Measurements from ENCODE around the gene SPATC1L. TPM values are rescaled to one million over a fixed set of nuclear protein-coding genes. Genes with fewer than 3 reads are reported as not detected.

The SPATC1L gene
- polyA plus RNA-seq, 2 of the 4 experiments (the other 2 are of a cell fraction): 0.14 TPM; not detected in 1

DNA sequence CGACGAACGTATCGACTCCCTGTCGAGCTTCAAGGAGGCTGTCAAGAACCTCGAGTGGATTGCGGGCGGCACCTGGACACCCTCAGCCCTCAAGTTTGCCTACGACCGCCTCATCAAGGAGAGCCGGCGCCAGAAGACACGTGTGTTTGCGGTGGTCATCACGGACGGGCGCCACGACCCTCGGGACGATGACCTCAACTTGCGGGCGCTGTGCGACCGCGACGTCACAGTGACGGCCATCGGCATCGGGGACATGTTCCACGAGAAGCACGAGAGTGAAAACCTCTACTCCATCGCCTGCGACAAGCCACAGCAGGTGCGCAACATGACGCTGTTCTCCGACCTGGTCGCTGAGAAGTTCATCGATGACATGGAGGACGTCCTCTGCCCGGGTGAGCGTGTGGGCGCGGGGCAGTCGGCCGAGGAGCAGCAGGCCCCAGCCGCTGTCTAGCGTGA lies 58.4 kb downstream of the SPATC1L start:
- ChIA-PET CTCF (interaction anchor here (0.6 to 1.2 kb wide), 2 partner anchors 27 to 55 kb away, joined by 3 read pairs; no protein-coding TSS in a partner anchor), POLR2A (no interaction called here)
- Histone ChIP-seq H3K27ac (no peak overlapping the region), H3K9me3 (no peaks in the 10 kb centered on the region), H3K4me2 (no peak overlapping the region), H3K4me1 (no peaks in the 10 kb centered on the region), H3K4me3 (no peak overlapping the region)
- TF ChIP-seq POLR2A (IDR thresholded peaks at IDR 0.05; ENCODE audit: low read length) (no peak), CHD2 (IDR thresholded peaks at IDR 0.05; ENCODE audit: low read length, partially characterized antibody) (no peak), ZSCAN20 (CRISPR knock-in tag; IDR thresholded peaks at IDR 0.05) (no peak), CTCF (IDR thresholded peaks at IDR 0.05) (no peak), MYC (IDR thresholded peaks at IDR 0.05; ENCODE audit: borderline replicate concordance, low read length) (no peak), EHMT2 (IDR thresholded peaks at IDR 0.05; ENCODE audit: low read depth) (no peak), GATA3 (IDR thresholded peaks at IDR 0.05; ENCODE audit: borderline replicate concordance) (no peak), HOXB5 (CRISPR knock-in tag; IDR thresholded peaks at IDR 0.05) (no peak), HDAC2 (IDR thresholded peaks at IDR 0.05) (no peak), MAFK (IDR thresholded peaks at IDR 0.05; ENCODE audit: partially characterized antibody) (no peak), NR3C1 (IDR thresholded peaks at IDR 0.05) (no peak), FOSB (CRISPR knock-in tag; IDR thresholded peaks at IDR 0.05) (no peak), HOXA7 (CRISPR knock-in tag; IDR thresholded peaks at IDR 0.05) (no peak), HEYL (CRISPR knock-in tag; IDR thresholded peaks at IDR 0.05) (no peak), CBX8 (IDR thresholded peaks at IDR 0.05) (no peak), CBX2 (IDR thresholded peaks at IDR 0.05; ENCODE audit: borderline replicate concordance, low read depth) (no peak), TP53 (CRISPR knock-in tag; IDR thresholded peaks at IDR 0.05) (no peak)
- TF ChIP-seq, protein P1, sequence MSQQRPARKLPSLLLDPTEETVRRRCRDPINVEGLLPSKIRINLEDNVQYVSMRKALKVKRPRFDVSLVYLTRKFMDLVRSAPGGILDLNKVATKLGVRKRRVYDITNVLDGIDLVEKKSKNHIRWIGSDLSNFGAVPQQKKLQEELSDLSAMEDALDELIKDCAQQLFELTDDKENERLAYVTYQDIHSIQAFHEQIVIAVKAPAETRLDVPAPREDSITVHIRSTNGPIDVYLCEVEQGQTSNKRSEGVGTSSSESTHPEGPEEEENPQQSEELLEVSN (IDR thresholded peaks at IDR 0.05; ENCODE audit: borderline replicate concordance, low read depth): no peak
- TF ChIP-seq, protein P2, sequence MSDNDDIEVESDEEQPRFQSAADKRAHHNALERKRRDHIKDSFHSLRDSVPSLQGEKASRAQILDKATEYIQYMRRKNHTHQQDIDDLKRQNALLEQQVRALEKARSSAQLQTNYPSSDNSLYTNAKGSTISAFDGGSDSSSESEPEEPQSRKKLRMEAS (IDR thresholded peaks at IDR 0.05): no peak
- no peak for FAIRE-seq
- 82% methylated on average over 23 of the region's 47 CpGs for WGBS (ENCODE audit: missing lambda C conversion rate)
- no peak for ATAC-seq
- no peak for DNase-seq (ENCODE audit: low read depth in 1 of 2, low spot score in 1 of 2)

DNA sequence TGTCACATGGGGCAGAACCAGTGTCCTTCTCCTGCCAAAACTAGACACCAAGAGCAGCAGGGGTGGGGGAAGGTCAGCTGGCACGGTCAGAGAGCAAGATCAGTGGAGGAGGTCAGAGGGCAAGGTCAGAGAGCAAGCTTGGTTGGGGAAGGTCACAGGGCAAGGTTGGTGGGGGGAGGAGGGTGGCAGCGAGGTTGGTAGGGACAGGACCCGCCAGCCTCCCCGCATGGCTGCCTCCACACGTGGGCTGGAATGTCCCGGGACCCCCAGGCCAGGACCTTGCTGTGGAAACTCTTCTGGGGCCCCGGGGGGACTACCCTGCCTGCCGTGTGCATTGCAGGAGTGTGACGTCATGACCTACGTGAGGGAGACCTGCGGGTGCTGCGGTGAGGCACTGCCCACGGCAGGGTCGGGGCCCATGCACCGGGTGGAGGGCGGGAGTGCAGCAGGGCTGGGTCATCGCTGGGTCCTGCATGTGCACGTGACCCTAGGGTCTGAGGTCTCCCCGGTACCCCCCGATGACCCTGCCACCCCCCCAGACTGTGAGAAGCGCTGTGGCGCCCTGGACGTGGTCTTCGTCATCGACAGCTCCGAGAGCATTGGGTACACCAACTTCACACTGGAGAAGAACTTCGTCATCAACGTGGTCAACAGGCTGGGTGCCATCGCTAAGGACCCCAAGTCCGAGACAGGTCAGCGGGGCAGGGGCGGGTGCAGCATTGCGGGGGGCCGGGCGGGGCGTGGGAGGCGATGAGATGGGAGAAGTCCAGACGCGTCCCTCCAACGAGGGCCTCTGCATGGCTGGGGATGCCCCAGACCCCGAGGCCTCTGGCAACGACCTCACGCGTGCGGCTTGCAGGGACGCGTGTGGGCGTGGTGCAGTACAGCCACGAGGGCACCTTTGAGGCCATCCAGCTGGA lies 59.1 kb downstream of the SPATC1L start:
- TF ChIP-seq CHD4 (IDR thresholded peaks at IDR 0.05; ENCODE audit: borderline replicate concordance): no peak
- no peak for TF ChIP-seq ZFP36 (IDR thresholded peaks at IDR 0.05; ENCODE audit: borderline replicate concordance, partially characterized antibody)
- no peak for TF ChIP-seq CHD2 (IDR thresholded peaks at IDR 0.05; ENCODE audit: low read length, partially characterized antibody)
- TF ChIP-seq CBX8 (IDR thresholded peaks at IDR 0.05): no peak
- no peak for TF ChIP-seq GATA3 (IDR thresholded peaks at IDR 0.05; ENCODE audit: borderline replicate concordance)
- no peak for TF ChIP-seq ZC3H11A (IDR thresholded peaks at IDR 0.05)
- no peak for TF ChIP-seq NR3C1 (IDR thresholded peaks at IDR 0.05)
- no peak for TF ChIP-seq PBX3 (IDR thresholded peaks at IDR 0.05)
- TF ChIP-seq ATOH8 (CRISPR knock-in tag; IDR thresholded peaks at IDR 0.05; ENCODE audit: low read depth): no peak
- TF ChIP-seq, protein P2 (IDR thresholded peaks at IDR 0.05): no peak
- TF ChIP-seq POLR2A (IDR thresholded peaks at IDR 0.05; ENCODE audit: low read length): no peak
- TF ChIP-seq ZSCAN20 (CRISPR knock-in tag; IDR thresholded peaks at IDR 0.05): no peak
- ATAC-seq (no peak), FAIRE-seq (no peak), DNase-seq (ENCODE audit: low read depth in 1 of 2, low spot score in 1 of 2) (no peak)
- Histone ChIP-seq H3K27ac (no peak overlapping the region), H3K4me1 (no peaks in the 10 kb centered on the region), H3K4me3 (no peak overlapping the region), H3K4me2 (no peak overlapping the region), H3K9me3 (no peaks in the 10 kb centered on the region)
- CTCF ChIA-PET: interaction anchor here (0.6 to 1.2 kb wide), 3 partner anchors 18 to 55 kb away, joined by 3 read pairs; no protein-coding TSS in a partner anchor
- POLR2A ChIA-PET: no interaction called here
- 85% methylated on average over 20 of the region's 49 CpGs for WGBS (ENCODE audit: missing lambda C conversion rate)
